ENCODE results near the gene CHN1.

CHN1 gene

GRCh38 chr2:174815526-174815925, 189.7 kb downstream of the CHN1 start:
- DNase-seq: no peak

GRCh38 chr2:174812037-174812436, 193.1 kb downstream of the CHN1 start:
- DNase-seq: no peak

- no peak for DNase-seq
Observed at GRCh38 chr2:174807931-174808330, 197.2 kb downstream of the CHN1 start.

GRCh38 chr2:174805803-174806202, 199.4 kb downstream of the CHN1 start:
- DNase-seq: no peak

- DNase-seq: no peak
Observed at GRCh38 chr2:174802459-174802858, 202.7 kb downstream of the CHN1 start.

- no peak for DNase-seq
Observed at GRCh38 chr2:174800436-174801205, 204.6 kb downstream of the CHN1 start.

- no peak for DNase-seq
Observed at GRCh38 chr2:174798801-174799200, 206.4 kb downstream of the CHN1 start.

GRCh38 chr2:174797781-174798276, 207.4 kb downstream of the CHN1 start:
- DNase-seq: no peak

- no peak for DNase-seq
Observed at GRCh38 chr2:174796319-174796771, 208.8 kb downstream of the CHN1 start.

- no peak for DNase-seq
Observed at GRCh38 chr2:174794851-174795374, 210.3 kb downstream of the CHN1 start.

- no peak for DNase-seq
Observed at GRCh38 chr2:174792309-174793025, 212.7 kb downstream of the CHN1 start.

GRCh38 chr2:174791746-174792280, 213.4 kb downstream of the CHN1 start:
- no peak for DNase-seq

- no peak for DNase-seq
Observed at GRCh38 chr2:174791020-174791419, 214.2 kb downstream of the CHN1 start.

GRCh38 chr2:174789001-174789400, 216.2 kb downstream of the CHN1 start:
- no peak for DNase-seq

- DNase-seq: no peak
Observed at GRCh38 chr2:174788291-174788929, 216.8 kb downstream of the CHN1 start.

GRCh38 chr2:174787487-174788205, 217.5 kb downstream of the CHN1 start:
- no peak for DNase-seq

GRCh38 chr2:174786066-174786725, 219.0 kb downstream of the CHN1 start:
- DNase-seq: no peak

GRCh38 chr2:174785481-174785880, 219.7 kb downstream of the CHN1 start:
- DNase-seq: no peak

- no peak for DNase-seq
Observed at GRCh38 chr2:174784909-174785308, 220.3 kb downstream of the CHN1 start.

- no peak for DNase-seq
Observed at GRCh38 chr2:174784316-174784715, 220.9 kb downstream of the CHN1 start.

- DNase-seq: no peak
Observed at GRCh38 chr2:174781996-174782395, 223.2 kb downstream of the CHN1 start.

- DNase-seq: no peak
Observed at GRCh38 chr2:174781298-174781697, 223.9 kb downstream of the CHN1 start.
